ENCODE data around the gene TROAP. TPM values are rescaled to one million over a fixed set of nuclear protein-coding genes. Genes with fewer than 3 reads are reported as not detected.

Gene TROAP
- total and polyA plus RNA-seq, 2 experiments from 2014 or later = 46.4 to 47.5 TPM

DNA sequence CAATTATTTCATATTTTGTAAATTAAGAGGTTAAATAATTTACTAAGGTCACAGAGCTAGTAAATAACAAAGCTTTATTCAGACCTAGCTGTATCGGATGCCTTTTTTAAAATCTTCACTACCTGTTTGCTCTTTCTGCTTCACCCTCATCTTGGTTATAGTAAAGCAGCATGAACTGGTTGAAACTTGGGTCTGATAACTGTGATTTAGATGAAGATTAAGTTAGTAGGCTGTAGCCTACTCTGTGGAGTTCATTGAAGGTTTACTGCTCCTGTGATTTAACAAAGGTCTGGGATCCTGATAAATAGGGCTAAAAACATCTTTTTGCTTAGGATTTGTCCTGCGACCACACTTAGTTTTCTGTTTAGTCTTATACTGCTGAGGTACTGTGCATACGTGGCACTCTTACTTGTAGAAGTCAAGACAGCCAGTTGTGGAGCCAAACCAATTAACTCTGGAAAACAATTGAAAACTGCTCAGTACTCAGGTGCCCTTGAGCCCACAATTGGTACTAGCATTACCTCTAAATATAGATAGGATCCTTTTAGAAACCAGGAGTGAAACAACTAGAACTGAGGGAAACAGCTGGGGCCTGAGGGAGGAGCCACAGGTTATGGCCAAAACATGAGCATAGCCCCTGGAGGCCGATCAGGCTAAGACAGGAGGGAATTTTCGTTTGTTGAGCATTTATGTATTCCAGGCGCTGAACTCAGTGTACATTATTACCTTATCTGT lies 46.5 kb downstream of the TROAP start:
- Mint-ChIP-seq H3K36me3 (ENCODE audit: low read depth) (peaks cover 9% of the 10 kb centered on the region; the same call in 2 of the 3 replicates), H3K27ac (no peak overlapping the region), H3K9me3 (no peaks in the 10 kb centered on the region), H3K4me3 (peak overlapping the region; percentile 25; the same call in 1 of the 3 replicates), H3K4me1 (peaks cover 31% of the 10 kb centered on the region), H3K27me3 (ENCODE audit: insufficient read depth, low read depth, poor library complexity) (peaks cover 13% of the 10 kb centered on the region)
- TF ChIP-seq ZNF114 (CRISPR knock-in tag; IDR thresholded peaks at IDR 0.05) (no peak), EZH2phosphoT487 (IDR thresholded peaks at IDR 0.05; ENCODE audit: unreplicated experiment) (no peak)
- TF ChIP-seq, protein P1, sequence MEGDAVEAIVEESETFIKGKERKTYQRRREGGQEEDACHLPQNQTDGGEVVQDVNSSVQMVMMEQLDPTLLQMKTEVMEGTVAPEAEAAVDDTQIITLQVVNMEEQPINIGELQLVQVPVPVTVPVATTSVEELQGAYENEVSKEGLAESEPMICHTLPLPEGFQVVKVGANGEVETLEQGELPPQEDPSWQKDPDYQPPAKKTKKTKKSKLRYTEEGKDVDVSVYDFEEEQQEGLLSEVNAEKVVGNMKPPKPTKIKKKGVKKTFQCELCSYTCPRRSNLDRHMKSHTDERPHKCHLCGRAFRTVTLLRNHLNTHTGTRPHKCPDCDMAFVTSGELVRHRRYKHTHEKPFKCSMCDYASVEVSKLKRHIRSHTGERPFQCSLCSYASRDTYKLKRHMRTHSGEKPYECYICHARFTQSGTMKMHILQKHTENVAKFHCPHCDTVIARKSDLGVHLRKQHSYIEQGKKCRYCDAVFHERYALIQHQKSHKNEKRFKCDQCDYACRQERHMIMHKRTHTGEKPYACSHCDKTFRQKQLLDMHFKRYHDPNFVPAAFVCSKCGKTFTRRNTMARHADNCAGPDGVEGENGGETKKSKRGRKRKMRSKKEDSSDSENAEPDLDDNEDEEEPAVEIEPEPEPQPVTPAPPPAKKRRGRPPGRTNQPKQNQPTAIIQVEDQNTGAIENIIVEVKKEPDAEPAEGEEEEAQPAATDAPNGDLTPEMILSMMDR (conservative IDR thresholded peaks at IDR 0.05; ENCODE audit: low read depth in 2 of 2) = peak; percentile 20 to 45; a peak in 2 of 4 replicates
- ATAC-seq = peak; percentile 2; the same call in 1 of the 3 replicates
- no peaks in the 10 kb centered on the region for H3K36me3 ChIP-seq (ENCODE audit: insufficient read depth)
- peaks cover 13% of the 10 kb centered on the region for H3K27me3 ChIP-seq (ENCODE audit: insufficient read depth)
- no peaks in the 10 kb centered on the region for H3K9me2 ChIP-seq (ENCODE audit: insufficient read depth)
- peak overlapping the region; percentile 87 for H3K4me2 ChIP-seq
- H3K4me3 ChIP-seq = no peak overlapping the region
- no peak overlapping the region for H3K27ac ChIP-seq (ENCODE audit: low read depth)
- H3K79me2 ChIP-seq (replicated peaks; ENCODE audit: insufficient read depth) = peaks cover 62% of the 10 kb centered on the region
- DNase-seq (ENCODE audit: low spot score) = peak; percentile 73
- H2AFZ ChIP-seq = no peak overlapping the region
- H3K4me1 ChIP-seq (ENCODE audit: insufficient read depth) = peaks cover 16% of the 10 kb centered on the region
- peaks cover 10% of the 10 kb centered on the region for H4K20me1 ChIP-seq (replicated peaks; ENCODE audit: insufficient read depth)
- peaks cover 9% of the 10 kb centered on the region for H3F3A ChIP-seq (replicated peaks; ENCODE audit: low read depth)

DNA sequence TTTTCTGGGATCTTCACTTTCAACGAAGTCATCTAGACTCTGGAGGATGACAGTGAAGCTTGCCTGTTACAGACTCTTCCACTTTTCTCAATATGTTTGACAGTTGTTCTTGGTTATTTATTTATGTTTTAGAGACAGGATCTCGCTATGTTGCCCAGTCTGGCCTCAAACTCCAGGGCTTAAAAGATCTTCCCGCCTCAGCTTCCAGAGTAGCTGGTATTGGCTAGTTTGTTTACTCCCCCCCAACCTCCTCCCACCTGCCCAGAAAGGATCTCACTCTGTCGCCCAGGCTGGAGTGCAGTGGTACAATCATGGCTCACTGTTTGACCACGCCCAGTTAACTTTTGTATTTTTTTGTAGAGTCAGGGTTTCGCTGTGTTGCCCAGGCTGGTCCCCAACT lies 47.5 kb downstream of the TROAP start:
- Mint-ChIP-seq H3K4me1 (peaks cover 30% of the 10 kb centered on the region), H3K36me3 (ENCODE audit: low read depth) (peaks cover 9% of the 10 kb centered on the region; the same call in 2 of the 3 replicates), H3K27me3 (ENCODE audit: insufficient read depth, low read depth, poor library complexity) (peaks cover 14% of the 10 kb centered on the region), H3K4me3 (no peak overlapping the region), H3K9me3 (no peaks in the 10 kb centered on the region), H3K27ac (no peak overlapping the region)
- H3K4me2 ChIP-seq = no peak overlapping the region
- peaks cover 4% of the 10 kb centered on the region for H3K27me3 ChIP-seq (ENCODE audit: insufficient read depth)
- H3F3A ChIP-seq (replicated peaks; ENCODE audit: low read depth) = peaks cover 9% of the 10 kb centered on the region
- H2AFZ ChIP-seq = no peak overlapping the region
- DNase-seq (ENCODE audit: low spot score) = no peak
- ATAC-seq = no peak
- H3K9me2 ChIP-seq (ENCODE audit: insufficient read depth) = no peaks in the 10 kb centered on the region
- H3K27ac ChIP-seq (ENCODE audit: low read depth) = no peak overlapping the region
- no peaks in the 10 kb centered on the region for H3K36me3 ChIP-seq (ENCODE audit: insufficient read depth)
- peaks cover 10% of the 10 kb centered on the region for H4K20me1 ChIP-seq (replicated peaks; ENCODE audit: insufficient read depth)
- no peak overlapping the region for H3K4me3 ChIP-seq
- TF ChIP-seq JUNB (IDR thresholded peaks at IDR 0.05; ENCODE audit: unreplicated experiment) (no peak), NANOG (IDR thresholded peaks at IDR 0.05; ENCODE audit: borderline replicate concordance) (no peak), POLR2AphosphoS5 (IDR thresholded peaks at IDR 0.05; ENCODE audit: low read depth) (no peak)
- TF ChIP-seq, protein P2, sequence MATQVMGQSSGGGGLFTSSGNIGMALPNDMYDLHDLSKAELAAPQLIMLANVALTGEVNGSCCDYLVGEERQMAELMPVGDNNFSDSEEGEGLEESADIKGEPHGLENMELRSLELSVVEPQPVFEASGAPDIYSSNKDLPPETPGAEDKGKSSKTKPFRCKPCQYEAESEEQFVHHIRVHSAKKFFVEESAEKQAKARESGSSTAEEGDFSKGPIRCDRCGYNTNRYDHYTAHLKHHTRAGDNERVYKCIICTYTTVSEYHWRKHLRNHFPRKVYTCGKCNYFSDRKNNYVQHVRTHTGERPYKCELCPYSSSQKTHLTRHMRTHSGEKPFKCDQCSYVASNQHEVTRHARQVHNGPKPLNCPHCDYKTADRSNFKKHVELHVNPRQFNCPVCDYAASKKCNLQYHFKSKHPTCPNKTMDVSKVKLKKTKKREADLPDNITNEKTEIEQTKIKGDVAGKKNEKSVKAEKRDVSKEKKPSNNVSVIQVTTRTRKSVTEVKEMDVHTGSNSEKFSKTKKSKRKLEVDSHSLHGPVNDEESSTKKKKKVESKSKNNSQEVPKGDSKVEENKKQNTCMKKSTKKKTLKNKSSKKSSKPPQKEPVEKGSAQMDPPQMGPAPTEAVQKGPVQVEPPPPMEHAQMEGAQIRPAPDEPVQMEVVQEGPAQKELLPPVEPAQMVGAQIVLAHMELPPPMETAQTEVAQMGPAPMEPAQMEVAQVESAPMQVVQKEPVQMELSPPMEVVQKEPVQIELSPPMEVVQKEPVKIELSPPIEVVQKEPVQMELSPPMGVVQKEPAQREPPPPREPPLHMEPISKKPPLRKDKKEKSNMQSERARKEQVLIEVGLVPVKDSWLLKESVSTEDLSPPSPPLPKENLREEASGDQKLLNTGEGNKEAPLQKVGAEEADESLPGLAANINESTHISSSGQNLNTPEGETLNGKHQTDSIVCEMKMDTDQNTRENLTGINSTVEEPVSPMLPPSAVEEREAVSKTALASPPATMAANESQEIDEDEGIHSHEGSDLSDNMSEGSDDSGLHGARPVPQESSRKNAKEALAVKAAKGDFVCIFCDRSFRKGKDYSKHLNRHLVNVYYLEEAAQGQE (IDR thresholded peaks at IDR 0.05; ENCODE audit: unreplicated experiment) = no peak
- peaks cover 16% of the 10 kb centered on the region for H3K4me1 ChIP-seq (ENCODE audit: insufficient read depth)
- H3K79me2 ChIP-seq (replicated peaks; ENCODE audit: insufficient read depth) = peaks cover 63% of the 10 kb centered on the region
